Fibroblast of lung (primary cell): ENCODE data around the gene OR10A7. TPM values are rescaled to one million over a fixed set of nuclear protein-coding genes. Genes with fewer than 3 reads are reported as not detected.

Source experiments
- DNase-seq, 2 donors: peaks; one replicate each; pipeline versions ENCODE4 v3.0.0 to v3.0.0-alpha.2; 2010; ENCODE audit warnings: low read depth in 2 of 2
- H2AFZ ChIP-seq: 2 replicates; pipeline ENCODE4 v1.5.1; 2012; ENCODE audit warnings: low read length, control low read depth, inconsistent platforms
- H3K27ac ChIP-seq: 2 replicates; pipeline ENCODE4 v1.5.1; 2011; ENCODE audit warnings: low read length, control low read depth; ENCODE audit not compliant: insufficient read depth
- H3K27me3 ChIP-seq: 2 replicates; pipeline ENCODE4 v1.5.1; 2011; ENCODE audit warnings: mild to moderate bottlenecking, low read length; ENCODE audit not compliant: control insufficient read depth, insufficient read depth
- H3K36me3 ChIP-seq: 2 replicates; pipeline ENCODE4 v1.5.1; 2011; ENCODE audit warnings: low read length; ENCODE audit not compliant: control insufficient read depth, insufficient read depth
- H3K4me1 ChIP-seq: 2 replicates; pipeline ENCODE4 v1.5.1; 2011; ENCODE audit warnings: low read length; ENCODE audit not compliant: control insufficient read depth, insufficient read depth; ENCODE audit errors: extremely low read depth
- H3K4me2 ChIP-seq: 2 replicates; pipeline ENCODE4 v1.5.1; 2011; ENCODE audit warnings: low read length, control low read depth; ENCODE audit not compliant: insufficient read depth; ENCODE audit errors: extremely low read depth
- H3K4me3 ChIP-seq, 4 experiments: fragments of 200-600 bp in 1 of 4; sonication (generic) in 1 of 4; replicated peaks in 1 of 4; 2 replicates each; pipeline ENCODE4 v1.5.1; 2011 to 2016; ENCODE audit warnings: low read length in 4 of 4, low read depth in 3 of 4, mild to moderate bottlenecking in 3 of 4, control low read depth in 2 of 4, inconsistent platforms in 1 of 4, mixed read lengths in 1 of 4; ENCODE audit not compliant: insufficient read depth in 1 of 4; ENCODE audit errors: control extremely low read depth in 1 of 4
- H3K79me2 ChIP-seq: 2 replicates; pipeline ENCODE4 v1.5.1; 2012; ENCODE audit warnings: mild to moderate bottlenecking, low read length, inconsistent platforms; ENCODE audit not compliant: control insufficient read depth, insufficient read depth
- H3K9ac ChIP-seq: 2 replicates; pipeline ENCODE4 v1.5.1; 2011; ENCODE audit warnings: mild to moderate bottlenecking, low read length, control low read depth; ENCODE audit not compliant: insufficient read depth
- H3K9me3 ChIP-seq: 2 replicates; pipeline ENCODE4 v1.5.1; 2012; ENCODE audit warnings: low read depth, low read length; ENCODE audit not compliant: control insufficient read depth, insufficient read depth
- H4K20me1 ChIP-seq: 2 replicates; pipeline ENCODE4 v1.5.1; 2011; ENCODE audit warnings: low read length; ENCODE audit not compliant: control insufficient read depth, insufficient read depth; ENCODE audit errors: extremely low read depth
- CTCF ChIP-seq, 2 donors: IDR thresholded peaks in 1 of 2; conservative IDR thresholded peaks in 1 of 2; 1 replicate in 1 of 2; 2 replicates in 1 of 2; pipeline ENCODE4 v1.5.1; 2011 to 2012; ENCODE audit warnings: low read length in 2 of 2, control low read depth in 1 of 2, inconsistent platforms in 1 of 2, low read depth in 1 of 2, mild to moderate bottlenecking in 1 of 2
- EZH2 ChIP-seq: IDR thresholded peaks from 2 replicates; pipeline ENCODE4 v1.5.1; 2012; ENCODE audit warnings: low read length, control low read depth, mild to moderate bottlenecking; ENCODE audit errors: missing control alignments
- polyA plus RNA-seq, 2 donors: library from polyadenylated mRNA; depleted of rRNA in 1 of 2; stranded (reverse) in 1 of 2; unstranded in 1 of 2; fragments of >200 nt; gene quantifications; 2 replicates each; pipeline ENCODE4 v1.2.1, GENCODE V29; 2011 to 2012; ENCODE audit warnings: missing spikeins in 1 of 2
- total RNA-seq: library from RNA; depleted of rRNA; stranded (reverse); fragments of >200 nt; gene quantifications from 2 replicates; pipeline ENCODE4 v1.2.1, GENCODE V29; 2014

OR10A7 gene
- total and polyA plus RNA-seq, 2 donors (not counting 1 experiment from before 2014, with no cell fraction given): not detected

GRCh38 chr12:55250944-55251343 lies 30.1 kb downstream of the OR10A7 start:
- no peak overlapping the region for H3K4me3 ChIP-seq
- H3K27me3 ChIP-seq: no peaks in the 10 kb centered on the region
- no peak for TF ChIP-seq CTCF (conservative IDR thresholded peaks at IDR 0.05 in 1 of 2, IDR thresholded peaks at IDR 0.05 in 1 of 2; ENCODE audit: low read depth in 1 of 2, low read length in 2 of 2)
- no peak for TF ChIP-seq EZH2
- H3K4me2 ChIP-seq: no peak overlapping the region
- H3K27ac ChIP-seq: no peak overlapping the region
- H3K9me3 ChIP-seq: no peaks in the 10 kb centered on the region
- H3K79me2 ChIP-seq: no peaks in the 10 kb centered on the region
- no peaks in the 10 kb centered on the region for H4K20me1 ChIP-seq
- H2AFZ ChIP-seq: no peak overlapping the region
- no peak for DNase-seq
- H3K36me3 ChIP-seq: no peaks in the 10 kb centered on the region
- H3K4me1 ChIP-seq: no peaks in the 10 kb centered on the region
- no peak overlapping the region for H3K9ac ChIP-seq

GRCh38 chr12:55253281-55253680 lies 32.5 kb downstream of the OR10A7 start:
- Histone ChIP-seq H3K27ac (no peak overlapping the region), H3K4me2 (no peak overlapping the region), H3K9ac (no peak overlapping the region), H3K27me3 (no peaks in the 10 kb centered on the region), H2AFZ (no peak overlapping the region), H3K36me3 (no peaks in the 10 kb centered on the region), H3K4me1 (no peaks in the 10 kb centered on the region), H3K4me3 (no peak overlapping the region), H3K9me3 (no peaks in the 10 kb centered on the region), H4K20me1 (no peaks in the 10 kb centered on the region), H3K79me2 (no peaks in the 10 kb centered on the region)
- DNase-seq: no peak
- TF ChIP-seq CTCF (conservative IDR thresholded peaks at IDR 0.05 in 1 of 2, IDR thresholded peaks at IDR 0.05 in 1 of 2; ENCODE audit: low read depth in 1 of 2, low read length in 2 of 2) (no peak), EZH2 (no peak)

- Histone ChIP-seq H3K4me3 (no peak overlapping the region), H4K20me1 (no peaks in the 10 kb centered on the region), H3K9ac (no peak overlapping the region), H3K79me2 (no peaks in the 10 kb centered on the region), H3K9me3 (no peaks in the 10 kb centered on the region), H2AFZ (no peak overlapping the region), H3K4me1 (no peaks in the 10 kb centered on the region), H3K27me3 (no peaks in the 10 kb centered on the region), H3K27ac (no peak overlapping the region), H3K4me2 (no peak overlapping the region), H3K36me3 (no peaks in the 10 kb centered on the region)
- TF ChIP-seq CTCF (conservative IDR thresholded peaks at IDR 0.05 in 1 of 2, IDR thresholded peaks at IDR 0.05 in 1 of 2; ENCODE audit: low read depth in 1 of 2, low read length in 2 of 2) (no peak), EZH2 (no peak)
- DNase-seq: no peak
Observed at GRCh38 chr12:55256831-55257230, 36.0 kb downstream of the OR10A7 start.
